ENCODE data around the gene BSCL2. TPM values are rescaled to one million over a fixed set of nuclear protein-coding genes. Genes with fewer than 3 reads are reported as not detected.
A peak's percentile ranks its signal among the peaks of the same experiment; 100 is the strongest.

Gene BSCL2
- total RNA-seq, 2 donors from 2014 or later: 44.6 to 248 TPM

GRCh38 chr11:62645671-62645945, 61.6 kb downstream of the BSCL2 start:
- intact Hi-C loops (cut with DNase I): no loop called here
- WGBS, 2 donors: 12 to 13% methylated on average over 11 of the region's 11 CpGs
- Histone ChIP-seq H3K9me3 (no peaks in the 10 kb centered on the region), H3K27me3 (no peaks in the 10 kb centered on the region), H3K27ac (peak overlapping the region; percentile 79 to 92 (median 84)), H3K4me1 (peaks cover 34% of the 10 kb centered on the region), H3K4me3 (peak overlapping the region; percentile 84 to 98), H3K36me3 (replicated peaks in 1 of 2; ENCODE audit: insufficient read depth in 1 of 2, low read depth in 2 of 2) (peaks cover 0 to 7% of the 10 kb centered on the region in 2 donors)
- TF ChIP-seq, protein P1, sequence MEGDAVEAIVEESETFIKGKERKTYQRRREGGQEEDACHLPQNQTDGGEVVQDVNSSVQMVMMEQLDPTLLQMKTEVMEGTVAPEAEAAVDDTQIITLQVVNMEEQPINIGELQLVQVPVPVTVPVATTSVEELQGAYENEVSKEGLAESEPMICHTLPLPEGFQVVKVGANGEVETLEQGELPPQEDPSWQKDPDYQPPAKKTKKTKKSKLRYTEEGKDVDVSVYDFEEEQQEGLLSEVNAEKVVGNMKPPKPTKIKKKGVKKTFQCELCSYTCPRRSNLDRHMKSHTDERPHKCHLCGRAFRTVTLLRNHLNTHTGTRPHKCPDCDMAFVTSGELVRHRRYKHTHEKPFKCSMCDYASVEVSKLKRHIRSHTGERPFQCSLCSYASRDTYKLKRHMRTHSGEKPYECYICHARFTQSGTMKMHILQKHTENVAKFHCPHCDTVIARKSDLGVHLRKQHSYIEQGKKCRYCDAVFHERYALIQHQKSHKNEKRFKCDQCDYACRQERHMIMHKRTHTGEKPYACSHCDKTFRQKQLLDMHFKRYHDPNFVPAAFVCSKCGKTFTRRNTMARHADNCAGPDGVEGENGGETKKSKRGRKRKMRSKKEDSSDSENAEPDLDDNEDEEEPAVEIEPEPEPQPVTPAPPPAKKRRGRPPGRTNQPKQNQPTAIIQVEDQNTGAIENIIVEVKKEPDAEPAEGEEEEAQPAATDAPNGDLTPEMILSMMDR (IDR thresholded peaks at IDR 0.05): no peak
- TF ChIP-seq POLR2A (IDR thresholded peaks at IDR 0.05): no peak
- DNase-seq (no peak), ATAC-seq (no peak)

GRCh38 chr11:62644220-62644619, 63.0 kb downstream of the BSCL2 start:
- WGBS, 2 donors: 81 to 86% methylated on average over 8 of the region's 8 CpGs
- H3K9me3 ChIP-seq: no peaks in the 10 kb centered on the region
- DNase-seq: no peak
- TF ChIP-seq, protein P1 (IDR thresholded peaks at IDR 0.05): no peak
- no peak for TF ChIP-seq POLR2A (IDR thresholded peaks at IDR 0.05)
- no peak overlapping the region for H3K4me3 ChIP-seq
- peak overlapping the region in 1 of 4 donors; percentile 13 for H3K27ac ChIP-seq
- peaks cover 34% of the 10 kb centered on the region for H3K4me1 ChIP-seq
- H3K27me3 ChIP-seq: no peaks in the 10 kb centered on the region
- intact Hi-C loops (cut with DNase I): no loop called here
- no peak for ATAC-seq
- peaks cover 0 to 6% of the 10 kb centered on the region in 2 donors for H3K36me3 ChIP-seq (replicated peaks in 1 of 2; ENCODE audit: insufficient read depth in 1 of 2, low read depth in 2 of 2)

Small RNAs within 50 kb of the gene (small RNA-seq; reads per million reads assigned to genes)
- not detected for gene SNORA57

Other genes with a start within 250 kb of the BSCL2 start
- 100 to 1,000 TPM; 168 to 241 TPM for gene AHNAK, start 160.6 kb downstream of the BSCL2 start, total RNA-seq
- gene EEF1G, start 133.5 kb downstream of the BSCL2 start, total RNA-seq: 1,000 to 10,000 TPM in 1 of 2 donors, 100 to 1,000 TPM in 1; 893 to 1,161 TPM
- gene TUT1, start 115.9 kb downstream of the BSCL2 start, total RNA-seq: 10 to 100 TPM; 10.1 to 11.2 TPM
- 10 to 100 TPM; 26.2 to 29.3 TPM for gene MTA2, start 105.6 kb downstream of the BSCL2 start, total RNA-seq
- gene EML3, start 94.6 kb downstream of the BSCL2 start, total RNA-seq: 10 to 100 TPM; 31.4 to 69.9 TPM
- 1 to 10 TPM; 1.8 to 4.0 TPM for gene ROM1, start 94.2 kb downstream of the BSCL2 start, total RNA-seq
- gene B3GAT3, start 85.4 kb downstream of the BSCL2 start, total RNA-seq: 10 to 100 TPM; 17.1 to 63.0 TPM
- gene GANAB, start 60.8 kb downstream of the BSCL2 start, total RNA-seq: 10 to 100 TPM; 62.3 to 64.9 TPM
- 10 to 100 TPM; 11.4 to 21.1 TPM for gene INTS5, start 54.1 kb downstream of the BSCL2 start, total RNA-seq
- gene C11orf98, start 42.2 kb downstream of the BSCL2 start, total RNA-seq: 10 to 100 TPM; 18.2 to 24.4 TPM
- gene CSKMT, start 42.1 kb downstream of the BSCL2 start, total RNA-seq: 100 to 1,000 TPM in 1 of 2 donors, 1 to 10 TPM in 1; 5.4 to 110 TPM
- 10 to 100 TPM; 10.4 to 12.9 TPM for gene UQCC3, start 35.8 kb downstream of the BSCL2 start, total RNA-seq
- 1 to 10 TPM; 4.9 to 5.6 TPM for gene LBHD1, start 35.2 kb downstream of the BSCL2 start, total RNA-seq
- gene UBXN1, start 28.4 kb downstream of the BSCL2 start, total RNA-seq: 100 to 1,000 TPM; 129 to 204 TPM
- 1 to 10 TPM; 3.1 to 4.6 TPM for gene LRRN4CL, start 17.9 kb downstream of the BSCL2 start, total RNA-seq
- gene GNG3, start 252 bp upstream of the BSCL2 start, total RNA-seq: 1 to 10 TPM in 1 of 2 donors, not detected in 1; 1.0 TPM
- 10 to 100 TPM; 19.1 to 20.5 TPM for gene HNRNPUL2, start 20.0 kb upstream of the BSCL2 start, total RNA-seq
- 10 to 100 TPM; 12.5 to 18.5 TPM for gene TTC9C, start 21.1 kb upstream of the BSCL2 start, total RNA-seq
- gene ZBTB3, start 46.7 kb upstream of the BSCL2 start, total RNA-seq: 1 to 10 TPM; 3.9 to 4.0 TPM
- 10 to 100 TPM; 19.2 to 35.9 TPM for gene POLR2G, start 54.2 kb upstream of the BSCL2 start, total RNA-seq
- gene TAF6L, start 64.0 kb upstream of the BSCL2 start, total RNA-seq: 10 to 100 TPM; 23.9 to 39.9 TPM
- 10 to 100 TPM; 40.9 to 41.8 TPM for gene TMEM179B, start 80.0 kb upstream of the BSCL2 start, total RNA-seq
- gene TMEM223, start 84.6 kb upstream of the BSCL2 start, total RNA-seq: 10 to 100 TPM in 1 of 2 donors, 1 to 10 TPM in 1; 6.2 to 29.0 TPM
- gene NXF1, start 98.0 kb upstream of the BSCL2 start, total RNA-seq: 100 to 1,000 TPM in 1 of 2 donors, 10 to 100 TPM in 1; 49.8 to 108 TPM
- 10 to 100 TPM; 20.1 to 23.6 TPM for gene STX5, start 124.6 kb upstream of the BSCL2 start, total RNA-seq
- not detected for gene TEX54, start 125.4 kb upstream of the BSCL2 start, total RNA-seq
- gene WDR74, start 132.2 kb upstream of the BSCL2 start, total RNA-seq: 10 to 100 TPM; 15.8 to 40.0 TPM
- 100 to 1,000 TPM in 1 of 2 donors, 10 to 100 TPM in 1; 75.5 to 108 TPM for gene SLC3A2, start 173.5 kb upstream of the BSCL2 start, total RNA-seq
- not detected for gene CHRM1, start 213.9 kb upstream of the BSCL2 start, total RNA-seq

Measured in body of pancreas (tissue), 4 donors.